Measurements from ENCODE around the gene C2orf80. TPM values are rescaled to one million over a fixed set of nuclear protein-coding genes. Genes with fewer than 3 reads are reported as not detected.

The C2orf80 gene
- total RNA-seq, 1 experiment from 2014 or later: not detected

GRCh38 chr2:208129744-208130711 is 59.8 kb downstream of the C2orf80 start, which contains the start of gene CRYGC:
Gene CRYGC, minus strand, starts transcription at chr2:208129828. Its CDS starts 36 bp downstream, at chr2:208129792.
- ChIA-PET POLR2A (ENCODE audit: unreplicated experiment) (no interaction called here), CTCF (interaction anchor here (1.0 kb wide), 1 partner anchor 45 kb away, joined by 4 read pairs; no protein-coding TSS in a partner anchor)
- H3K9me2 ChIP-seq (ENCODE audit: insufficient read depth): no peaks in the 10 kb centered on the region
- H3K27ac ChIP-seq: no peak within 1 kb of the TSS
- H3F3A ChIP-seq (ENCODE audit: insufficient read depth, low read depth): no peaks in the 10 kb centered on the region
- H3K79me2 ChIP-seq (ENCODE audit: low read depth): no peaks in the 10 kb centered on the region
- H3K4me3 ChIP-seq: no peak within 1 kb of the TSS
- H3K36me3 ChIP-seq (ENCODE audit: low read depth): no peaks in the 10 kb centered on the region
- H3K9me3 ChIP-seq (ENCODE audit: insufficient read depth, low read depth): no peaks in the 10 kb centered on the region
- DNase-seq: peak; percentile 16 to 34
- no peaks in the 10 kb centered on the region; the same call in 1 of the 2 replicates for H3K4me1 ChIP-seq (replicated peaks; ENCODE audit: insufficient read depth)
- H2AFZ ChIP-seq: no peak within 1 kb of the TSS
- no peaks in the 10 kb centered on the region for H3K27me3 ChIP-seq (ENCODE audit: insufficient read depth, low read depth)
- intact Hi-C loops (cut with micrococcal nuclease; ENCODE audit: unreplicated experiment): no loop called here
- no TSS peak for BruUV-seq (replicated peaks)
- TF ChIP-seq EZH2 (IDR thresholded peaks at IDR 0.05; ENCODE audit: low read depth) (no peak), CTCF (conservative IDR thresholded peaks at IDR 0.05) (no peak)
- H4K20me1 ChIP-seq (ENCODE audit: insufficient read depth): no peaks in the 10 kb centered on the region
- H3K4me2 ChIP-seq: no peak within 1 kb of the TSS

GRCh38 chr2:208128136-208128535 is 61.7 kb downstream of the C2orf80 start:
- no peak overlapping the region for H3K4me2 ChIP-seq
- H3K27ac ChIP-seq: no peak overlapping the region
- H3K79me2 ChIP-seq (ENCODE audit: low read depth): no peaks in the 10 kb centered on the region
- no peaks in the 10 kb centered on the region for H3F3A ChIP-seq (ENCODE audit: insufficient read depth, low read depth)
- TF ChIP-seq CTCF (conservative IDR thresholded peaks at IDR 0.05): no peak
- no peak for TF ChIP-seq EZH2 (IDR thresholded peaks at IDR 0.05; ENCODE audit: low read depth)
- H3K4me3 ChIP-seq: no peak overlapping the region
- DNase-seq: no peak
- CTCF ChIA-PET: no interaction called here
- H3K36me3 ChIP-seq (ENCODE audit: low read depth): no peaks in the 10 kb centered on the region
- H4K20me1 ChIP-seq (ENCODE audit: insufficient read depth): no peaks in the 10 kb centered on the region
- BruUV-seq (replicated peaks): no TSS peak
- H2AFZ ChIP-seq: no peak overlapping the region
- H3K4me1 ChIP-seq (replicated peaks; ENCODE audit: insufficient read depth): no peaks in the 10 kb centered on the region; the same call in 1 of the 2 replicates
- POLR2A ChIA-PET (ENCODE audit: unreplicated experiment): no interaction called here
- no peaks in the 10 kb centered on the region for H3K9me3 ChIP-seq (ENCODE audit: insufficient read depth, low read depth)
- no peaks in the 10 kb centered on the region for H3K27me3 ChIP-seq (ENCODE audit: insufficient read depth, low read depth)
- intact Hi-C loops (cut with micrococcal nuclease; ENCODE audit: unreplicated experiment): no loop called here
- H3K9me2 ChIP-seq (ENCODE audit: insufficient read depth): no peaks in the 10 kb centered on the region

- Histone ChIP-seq H2AFZ (no peak overlapping the region), H3K27ac (no peak overlapping the region), H3K9me2 (ENCODE audit: insufficient read depth) (no peaks in the 10 kb centered on the region), H3K79me2 (ENCODE audit: low read depth) (no peaks in the 10 kb centered on the region), H3K4me3 (no peak overlapping the region), H3K4me2 (no peak overlapping the region), H3K4me1 (replicated peaks; ENCODE audit: insufficient read depth) (no peaks in the 10 kb centered on the region; the same call in 1 of the 2 replicates), H3F3A (ENCODE audit: insufficient read depth, low read depth) (no peaks in the 10 kb centered on the region), H4K20me1 (ENCODE audit: insufficient read depth) (no peaks in the 10 kb centered on the region), H3K27me3 (ENCODE audit: insufficient read depth, low read depth) (no peaks in the 10 kb centered on the region), H3K9me3 (ENCODE audit: insufficient read depth, low read depth) (no peaks in the 10 kb centered on the region), H3K36me3 (ENCODE audit: low read depth) (no peaks in the 10 kb centered on the region)
- DNase-seq: no peak
- BruUV-seq (replicated peaks): no TSS peak
- POLR2A ChIA-PET (ENCODE audit: unreplicated experiment): no interaction called here
- CTCF ChIA-PET: no interaction called here
- no peak for TF ChIP-seq EZH2 (IDR thresholded peaks at IDR 0.05; ENCODE audit: low read depth)
- TF ChIP-seq CTCF (conservative IDR thresholded peaks at IDR 0.05): no peak
- intact Hi-C loops (cut with micrococcal nuclease; ENCODE audit: unreplicated experiment): no loop called here
Observed at GRCh38 chr2:208127090-208127489, 62.7 kb downstream of the C2orf80 start.

Data from PC-9 (cell line).